AG04450 (cell line): ENCODE measurements around the gene PHF13. TPM values are rescaled to one million over a fixed set of nuclear protein-coding genes. Genes with fewer than 3 reads are reported as not detected.
"Not testable (repeated sequence)": the region's sequence is repeated elsewhere in the genome, so short reads cannot be mapped to it uniquely, and the experiment has no call there.

ENCODE experiments used
- CTCF ChIA-PET: fragments of 300-600, 350-600 bp; formaldehyde crosslinking; extraction: SDS; loops from one replicate; lab custom pipeline; 2022; ENCODE audit warnings: antibody characterized with exemption, inconsistent platforms; lab: Charles Lee
- POLR2A ChIA-PET: fragments of 350-600 bp; formaldehyde crosslinking; extraction: SDS; loops from one replicate; lab custom pipeline; 2021; ENCODE audit warnings: antibody characterized with exemption, inconsistent platforms; lab: Yijun Ruan, JAX
- DNase-seq: peaks from one replicate; pipeline ENCODE4 v3.0.0-alpha.2; 2011; ENCODE audit warnings: low read depth, low spot score
- H3K27ac ChIP-seq: one replicate; pipeline ENCODE4 v1.5.1; 2012; ENCODE audit warnings: low read depth, low read length, control low read depth
- H3K27me3 ChIP-seq: one replicate; pipeline ENCODE4 v1.6.0; 2012; ENCODE audit warnings: low read length; ENCODE audit not compliant: control insufficient read depth, insufficient read depth
- H3K4me3 ChIP-seq: 2 replicates; pipeline ENCODE4 v1.5.1; 2011; ENCODE audit warnings: mild to moderate bottlenecking, low read depth, low read length, control low read depth
- H3K9me3 ChIP-seq: 2 replicates; pipeline ENCODE4 v1.5.1; 2012; ENCODE audit warnings: low read length; ENCODE audit not compliant: control insufficient read depth, insufficient read depth
- CTCF ChIP-seq: IDR thresholded peaks from 2 replicates; pipeline ENCODE4 v1.5.1; 2011; ENCODE audit warnings: low read depth, low read length, control low read depth, inconsistent platforms
- polyA plus RNA-seq: library from polyadenylated mRNA; depleted of rRNA; stranded (reverse); fragments of >200 nt; gene quantifications from 2 replicates; pipeline ENCODE4 v1.2.3, GENCODE V29; 2011

The PHF13 gene
- polyA plus RNA-seq, 1 experiment: 11.6 TPM

GRCh38 chr1:6637770-6638169 lies 24.2 kb downstream of the PHF13 start:
- no peak overlapping the region for H3K27ac ChIP-seq
- H3K9me3 ChIP-seq: no peaks in the 10 kb centered on the region
- no peaks in the 10 kb centered on the region for H3K27me3 ChIP-seq
- DNase-seq: no peak
- no peak for TF ChIP-seq CTCF
- POLR2A ChIA-PET: no interaction called here
- H3K4me3 ChIP-seq: no peak overlapping the region
- CTCF ChIA-PET: interaction anchor here (3.1 kb wide), 1 partner anchor 9 kb away, joined by 19 read pairs; no protein-coding TSS in a partner anchor

- Histone ChIP-seq H3K4me3 (no peak overlapping the region), H3K9me3 (no peaks in the 10 kb centered on the region), H3K27ac (peak overlapping the region; percentile 39), H3K27me3 (no peaks in the 10 kb centered on the region)
- TF ChIP-seq CTCF: no peak
- DNase-seq: peak; percentile 49
- ChIA-PET POLR2A (no interaction called here), CTCF (interaction anchor here (3.1 kb wide), 1 partner anchor 9 kb away, joined by 19 read pairs; no protein-coding TSS in a partner anchor)
These were observed 24.7 kb downstream of the PHF13 start for GRCh38 chr1:6638226-6638625.

GRCh38 chr1:6640867-6641266 lies 27.3 kb downstream of the PHF13 start:
- DNase-seq, H3K4me3 ChIP-seq, H3K27me3 ChIP-seq, H3K27ac ChIP-seq, H3K9me3 ChIP-seq, POLR2A ChIA-PET: not testable (repeated sequence)
- CTCF ChIA-PET: interaction anchor here (1.3 to 1.7 kb wide), 3 partner anchors 151 to 155 kb away, joined by 3 to 6 read pairs (median 5); no protein-coding TSS in a partner anchor

GRCh38 chr1:6645018-6645417 lies 31.5 kb downstream of the PHF13 start:
- Histone ChIP-seq H3K9me3 (no peaks in the 10 kb centered on the region), H3K27me3 (no peaks in the 10 kb centered on the region), H3K27ac (no peak overlapping the region), H3K4me3 (no peak overlapping the region)
- TF ChIP-seq CTCF: no peak
- DNase-seq: no peak
- CTCF ChIA-PET: interaction anchor here (1.0 to 4.5 kb wide), 7 partner anchors 11 to 160 kb away, joined by 3 to 34 read pairs (median 21); partner anchors contain the start of genes NOL9 and TAS1R1
- POLR2A ChIA-PET: no interaction called here

- TF ChIP-seq CTCF: peak; percentile 69
- no peak overlapping the region for H3K27ac ChIP-seq
- POLR2A ChIA-PET: interaction anchor here (0.5 to 0.7 kb wide), 2 partner anchors 97 to 111 kb away, joined by 4 to 10 read pairs; no protein-coding TSS in a partner anchor
- H3K9me3 ChIP-seq: no peaks in the 10 kb centered on the region
- H3K4me3 ChIP-seq: no peak overlapping the region
- CTCF ChIA-PET: interaction anchor here (0.6 to 4.5 kb wide), 27 partner anchors 8 to 810 kb away, joined by 3 to 34 read pairs (median 4); partner anchors contain the start of genes NOL9 and TAS1R1
- H3K27me3 ChIP-seq: no peaks in the 10 kb centered on the region
- DNase-seq: no peak
These were observed 33.1 kb downstream of the PHF13 start for GRCh38 chr1:6646499-6647148.
